Osteoblast (primary cell): ENCODE measurements around the gene NEK1. TPM values are rescaled to one million over a fixed set of nuclear protein-coding genes. Genes with fewer than 3 reads are reported as not detected.

ENCODE experiments used
- DNase-seq: peaks from one replicate; pipeline ENCODE4 v3.0.0; 2011; ENCODE audit warnings: low spot score, mixed read lengths; ENCODE audit not compliant: insufficient read length; ENCODE audit errors: missing footprints
- H2AFZ ChIP-seq: 2 replicates; pipeline ENCODE4 v1.6.0; 2011; ENCODE audit warnings: mild to moderate bottlenecking, low read length
- H3K27ac ChIP-seq: 2 replicates; pipeline ENCODE4 v1.5.1; 2011; ENCODE audit warnings: mild to moderate bottlenecking, low read depth, low read length, moderate library complexity
- H3K27me3 ChIP-seq: 2 replicates; pipeline ENCODE4 v1.6.0; 2012; ENCODE audit warnings: mild to moderate bottlenecking, control low read depth, inconsistent platforms, low read length, moderate library complexity; ENCODE audit not compliant: insufficient read depth
- H3K36me3 ChIP-seq: 2 replicates; pipeline ENCODE4 v1.5.1; 2011; ENCODE audit warnings: mild to moderate bottlenecking, low read length, control low read depth, moderate library complexity; ENCODE audit not compliant: insufficient read depth
- H3K4me1 ChIP-seq: 2 replicates; pipeline ENCODE4 v1.5.1; 2011; ENCODE audit warnings: mild to moderate bottlenecking, low read length, control low read depth, moderate library complexity; ENCODE audit not compliant: insufficient read depth
- H3K4me2 ChIP-seq: 2 replicates; pipeline ENCODE4 v1.6.0; 2011; ENCODE audit warnings: mild to moderate bottlenecking, low read length; ENCODE audit not compliant: insufficient read depth
- H3K4me3 ChIP-seq: fragments of 200-600 bp; sonication (generic); 3 replicates; pipeline ENCODE4 v1.5.1; 2012; ENCODE audit warnings: mild to moderate bottlenecking, low read length, inconsistent platforms; ENCODE audit not compliant: insufficient read depth
- H3K79me2 ChIP-seq: 2 replicates; pipeline ENCODE4 v1.6.0; 2012; ENCODE audit warnings: mild to moderate bottlenecking, low read length, control low read depth, inconsistent platforms; ENCODE audit not compliant: insufficient read depth
- H3K9me3 ChIP-seq: 2 replicates; pipeline ENCODE4 v1.5.1; 2011; ENCODE audit warnings: low read depth, low read length, control low read depth
- H4K20me1 ChIP-seq: 2 replicates; pipeline ENCODE4 v1.6.0; 2012; ENCODE audit warnings: mild to moderate bottlenecking, low read length, control low read depth; ENCODE audit not compliant: insufficient read depth
- total RNA-seq: library from RNA; depleted of rRNA; stranded (reverse); fragments of >200 nt; gene quantifications from 2 replicates; pipeline ENCODE4 v1.2.3, GENCODE V29; 2012
- TF ChIP-seq, protein P1 (sequence below): IDR thresholded peaks from 2 replicates; pipeline ENCODE4 v1.5.1; 2011; ENCODE audit warnings: mild to moderate bottlenecking, low read depth, low read length, moderate library complexity; ENCODE audit errors: extremely low read depth

NEK1 gene
- total RNA-seq, 1 donor = 9.8 TPM

DNA sequence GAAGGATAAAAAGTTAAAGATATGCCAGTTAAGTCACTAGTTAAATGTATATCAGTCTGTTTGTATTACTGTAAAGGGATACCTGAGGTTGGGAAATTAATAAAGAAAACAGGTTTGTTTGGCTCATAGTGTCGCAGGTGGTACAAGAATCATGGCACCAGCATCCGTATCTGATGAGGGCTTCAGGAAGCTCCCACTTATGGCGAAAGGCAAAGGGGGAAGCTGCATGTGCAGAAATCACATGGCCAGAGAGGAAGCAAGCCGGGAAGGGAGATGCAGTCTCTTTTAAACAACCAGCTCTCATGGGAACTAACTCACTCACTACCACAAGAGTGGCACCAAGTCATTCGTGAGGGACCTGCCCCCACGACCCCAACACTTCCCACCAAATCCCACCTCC lies 249.8 kb downstream of the NEK1 start:
- Histone ChIP-seq H3K27me3 (no peaks in the 10 kb centered on the region), H3K9me3 (peaks cover 2% of the 10 kb centered on the region), H3K79me2 (no peaks in the 10 kb centered on the region), H3K4me3 (no peak overlapping the region), H3K4me2 (no peak overlapping the region), H2AFZ (no peak overlapping the region), H4K20me1 (no peaks in the 10 kb centered on the region), H3K4me1 (peaks cover 12% of the 10 kb centered on the region), H3K27ac (peak overlapping the region; percentile 83), H3K36me3 (no peaks in the 10 kb centered on the region)
- DNase-seq = no peak
- TF ChIP-seq, protein P1, sequence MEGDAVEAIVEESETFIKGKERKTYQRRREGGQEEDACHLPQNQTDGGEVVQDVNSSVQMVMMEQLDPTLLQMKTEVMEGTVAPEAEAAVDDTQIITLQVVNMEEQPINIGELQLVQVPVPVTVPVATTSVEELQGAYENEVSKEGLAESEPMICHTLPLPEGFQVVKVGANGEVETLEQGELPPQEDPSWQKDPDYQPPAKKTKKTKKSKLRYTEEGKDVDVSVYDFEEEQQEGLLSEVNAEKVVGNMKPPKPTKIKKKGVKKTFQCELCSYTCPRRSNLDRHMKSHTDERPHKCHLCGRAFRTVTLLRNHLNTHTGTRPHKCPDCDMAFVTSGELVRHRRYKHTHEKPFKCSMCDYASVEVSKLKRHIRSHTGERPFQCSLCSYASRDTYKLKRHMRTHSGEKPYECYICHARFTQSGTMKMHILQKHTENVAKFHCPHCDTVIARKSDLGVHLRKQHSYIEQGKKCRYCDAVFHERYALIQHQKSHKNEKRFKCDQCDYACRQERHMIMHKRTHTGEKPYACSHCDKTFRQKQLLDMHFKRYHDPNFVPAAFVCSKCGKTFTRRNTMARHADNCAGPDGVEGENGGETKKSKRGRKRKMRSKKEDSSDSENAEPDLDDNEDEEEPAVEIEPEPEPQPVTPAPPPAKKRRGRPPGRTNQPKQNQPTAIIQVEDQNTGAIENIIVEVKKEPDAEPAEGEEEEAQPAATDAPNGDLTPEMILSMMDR = no peak

DNA sequence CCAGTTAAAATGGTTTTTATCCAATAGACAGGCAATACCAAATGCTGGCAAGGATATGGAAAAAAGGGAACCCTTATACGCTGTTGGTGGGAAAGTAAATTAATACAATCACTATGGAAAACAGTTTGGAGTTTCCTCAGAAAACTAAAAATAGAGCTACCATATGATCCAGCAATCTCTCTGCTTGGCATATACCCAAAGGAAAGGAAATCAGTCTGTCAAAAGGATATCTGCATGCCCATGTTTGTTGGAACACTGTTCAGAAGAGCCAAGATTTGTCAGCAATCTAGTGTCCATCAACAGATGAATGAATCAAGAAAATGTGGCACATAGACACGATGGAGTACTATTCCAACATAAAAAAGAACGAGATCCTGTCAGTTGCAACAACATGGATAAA lies 250.6 kb downstream of the NEK1 start:
- H2AFZ ChIP-seq = no peak overlapping the region
- DNase-seq = no peak
- no peak overlapping the region for H3K27ac ChIP-seq
- TF ChIP-seq, protein P1 = no peak
- no peak overlapping the region for H3K4me3 ChIP-seq
- H3K36me3 ChIP-seq = no peaks in the 10 kb centered on the region
- no peak overlapping the region for H3K4me2 ChIP-seq
- H3K9me3 ChIP-seq = peaks cover 2% of the 10 kb centered on the region
- H3K79me2 ChIP-seq = no peaks in the 10 kb centered on the region
- no peaks in the 10 kb centered on the region for H4K20me1 ChIP-seq
- H3K27me3 ChIP-seq = no peaks in the 10 kb centered on the region
- H3K4me1 ChIP-seq = peaks cover 12% of the 10 kb centered on the region

DNA sequence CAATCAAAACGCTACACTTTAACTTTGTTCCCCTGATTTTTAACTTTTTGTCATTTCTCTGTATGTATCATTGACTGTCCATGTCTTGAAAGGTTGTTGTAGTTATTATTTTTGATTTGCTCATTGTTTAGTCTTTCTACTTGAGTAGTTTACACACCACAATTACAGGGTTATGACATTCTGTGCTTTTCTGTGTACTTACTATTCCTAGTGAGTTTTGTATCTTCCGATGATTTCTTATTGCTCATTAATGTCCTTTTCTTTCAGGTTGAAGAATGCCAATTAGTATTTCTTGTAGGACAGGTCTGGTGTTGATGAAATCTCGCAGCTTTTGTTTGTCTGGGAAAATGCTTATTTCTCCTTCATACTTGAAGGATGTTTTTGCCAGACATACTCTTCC lies 252.4 kb downstream of the NEK1 start:
- H3K4me2 ChIP-seq = no peak overlapping the region
- H3K4me3 ChIP-seq = no peak overlapping the region
- no peak for DNase-seq
- H4K20me1 ChIP-seq = no peaks in the 10 kb centered on the region
- peaks cover 10% of the 10 kb centered on the region for H3K4me1 ChIP-seq
- no peak overlapping the region for H3K27ac ChIP-seq
- H2AFZ ChIP-seq = no peak overlapping the region
- H3K27me3 ChIP-seq = no peaks in the 10 kb centered on the region
- TF ChIP-seq, protein P1 = no peak
- H3K79me2 ChIP-seq = no peaks in the 10 kb centered on the region
- H3K36me3 ChIP-seq = no peaks in the 10 kb centered on the region
- H3K9me3 ChIP-seq = no peaks in the 10 kb centered on the region

DNA sequence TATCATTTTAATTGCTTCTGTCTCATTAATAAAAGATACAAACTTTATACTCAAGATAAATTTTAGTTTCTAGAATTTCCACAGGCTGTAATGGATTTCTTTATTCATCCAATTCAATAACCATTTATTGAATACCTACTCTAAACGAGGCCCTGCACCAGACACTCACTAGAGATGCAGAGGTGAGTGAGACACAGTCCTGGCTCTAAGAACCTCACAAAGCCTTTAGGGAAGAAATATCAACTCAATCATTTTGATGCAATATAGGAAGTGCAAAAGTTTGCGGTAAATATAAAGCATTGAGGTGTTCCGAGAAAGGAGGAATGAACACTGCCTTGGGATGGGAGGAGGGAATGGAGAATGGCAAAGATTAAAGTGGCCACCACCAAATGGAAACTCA lies 260.0 kb downstream of the NEK1 start:
- Histone ChIP-seq H3K9me3 (no peaks in the 10 kb centered on the region), H4K20me1 (no peaks in the 10 kb centered on the region), H3K27ac (no peak overlapping the region), H3K36me3 (no peaks in the 10 kb centered on the region), H3K79me2 (no peaks in the 10 kb centered on the region), H2AFZ (no peak overlapping the region), H3K27me3 (no peaks in the 10 kb centered on the region), H3K4me2 (no peak overlapping the region), H3K4me3 (no peak overlapping the region), H3K4me1 (no peaks in the 10 kb centered on the region)
- TF ChIP-seq, protein P1 = no peak
- no peak for DNase-seq
